Body of pancreas (tissue), 4 donors: ENCODE results near the gene MDM1. TPM values are rescaled to one million over a fixed set of nuclear protein-coding genes. Genes with fewer than 3 reads are reported as not detected.

Source experiments
- ATAC-seq: fragments of 150-250 bp; one replicate; pipeline ENCODE4 v1.9.1; 2016
- DNase-seq, 4 donors: peaks; one replicate each; pipeline ENCODE4 v3.0.0-alpha.2; 2019
- H3K27ac ChIP-seq, 4 donors: fragments of 200-600 bp; sonication (generic); 1 replicate in 3 of 4; 2 replicates in 1 of 4; pipeline versions ENCODE4 v1.5.1 to v1.6.1; 2016 to 2019; ENCODE audit warnings: mild to moderate bottlenecking in 1 of 4, mixed read lengths in 1 of 4, moderate library complexity in 1 of 4
- H3K27me3 ChIP-seq, 2 donors: fragments of 200-600 bp; sonication (generic); one replicate each; pipeline ENCODE4 v1.6.0; 2016; ENCODE audit warnings: mild to moderate bottlenecking in 1 of 2
- H3K36me3 ChIP-seq, 2 donors: fragments of 200-600 bp; sonication (generic); replicated peaks in 1 of 2; 2 replicates each; pipeline ENCODE4 v1.5.1; 2016; ENCODE audit warnings: low read depth in 2 of 2; ENCODE audit not compliant: insufficient read depth in 1 of 2
- H3K4me1 ChIP-seq: fragments of 200-600 bp; sonication (generic); one replicate; pipeline ENCODE4 v1.6.0; 2016
- H3K4me3 ChIP-seq, 2 donors: fragments of 200-600 bp; sonication (generic); 1 replicate in 1 of 2; 2 replicates in 1 of 2; pipeline ENCODE4 v1.5.1; 2016 to 2019
- H3K9me3 ChIP-seq, 3 donors: fragments of 200-600 bp; sonication (generic); 1 replicate in 2 of 3; 2 replicates in 1 of 3; pipeline ENCODE4 v1.5.1; 2016
- POLR2A ChIP-seq, 3 donors: fragments of 450-650 bp; IDR thresholded peaks; one replicate each; pipeline ENCODE4 v1.6.1; 2016; ENCODE audit warnings: antibody characterized with exemption in 3 of 3, mild to moderate bottlenecking in 2 of 3
- WGBS, 2 donors: methylation state at CpG; one replicate each; pipeline ENCODE4 v1.1.5; 2017; 5-methylcytosine and 5-hydroxymethylcytosine counted together
- intact Hi-C: fragments of 100-400 bp; cut with DNase I; formaldehyde crosslinking; loops from one replicate; pipeline ENCODE4 v1.15.1; 2023
- total RNA-seq, 2 donors: library from RNA; depleted of rRNA; stranded (reverse); fragments of >200 nt; gene quantifications; one replicate each; pipeline ENCODE4 v1.1.0, GENCODE V29; 2016
- TF ChIP-seq, protein P1 (sequence below), 7 experiments: fragments of 450-650 bp in 4 of 7; fragments of 200-600 bp in 3 of 7; sonication (generic) in 3 of 7; IDR thresholded peaks; one replicate each; pipeline ENCODE4 v1.5.1; 2016 to 2019; ENCODE audit warnings: antibody characterized with exemption in 7 of 7

Gene MDM1
- total RNA-seq, 2 donors from 2014 or later, result 6.0 to 10.9 TPM

- Histone ChIP-seq H3K4me1 (peaks cover 9% of the 10 kb centered on the region), H3K9me3 (no peaks in the 10 kb centered on the region), H3K27ac (no peak overlapping the region), H3K4me3 (no peak overlapping the region), H3K27me3 (no peaks in the 10 kb centered on the region), H3K36me3 (no peaks in the 10 kb centered on the region)
- DNase-seq (no peak), ATAC-seq (no peak)
- WGBS, 2 donors, result 86 to 92% methylated on average over 3 of the region's 3 CpGs
- intact Hi-C loops, result no loop called here
- TF ChIP-seq, protein P1, sequence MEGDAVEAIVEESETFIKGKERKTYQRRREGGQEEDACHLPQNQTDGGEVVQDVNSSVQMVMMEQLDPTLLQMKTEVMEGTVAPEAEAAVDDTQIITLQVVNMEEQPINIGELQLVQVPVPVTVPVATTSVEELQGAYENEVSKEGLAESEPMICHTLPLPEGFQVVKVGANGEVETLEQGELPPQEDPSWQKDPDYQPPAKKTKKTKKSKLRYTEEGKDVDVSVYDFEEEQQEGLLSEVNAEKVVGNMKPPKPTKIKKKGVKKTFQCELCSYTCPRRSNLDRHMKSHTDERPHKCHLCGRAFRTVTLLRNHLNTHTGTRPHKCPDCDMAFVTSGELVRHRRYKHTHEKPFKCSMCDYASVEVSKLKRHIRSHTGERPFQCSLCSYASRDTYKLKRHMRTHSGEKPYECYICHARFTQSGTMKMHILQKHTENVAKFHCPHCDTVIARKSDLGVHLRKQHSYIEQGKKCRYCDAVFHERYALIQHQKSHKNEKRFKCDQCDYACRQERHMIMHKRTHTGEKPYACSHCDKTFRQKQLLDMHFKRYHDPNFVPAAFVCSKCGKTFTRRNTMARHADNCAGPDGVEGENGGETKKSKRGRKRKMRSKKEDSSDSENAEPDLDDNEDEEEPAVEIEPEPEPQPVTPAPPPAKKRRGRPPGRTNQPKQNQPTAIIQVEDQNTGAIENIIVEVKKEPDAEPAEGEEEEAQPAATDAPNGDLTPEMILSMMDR (IDR thresholded peaks at IDR 0.05), result no peak
- no peak for TF ChIP-seq POLR2A (IDR thresholded peaks at IDR 0.05)
Measured at GRCh38 chr12:68327896-68328295, 4.3 kb downstream of the MDM1 start.

DNA sequence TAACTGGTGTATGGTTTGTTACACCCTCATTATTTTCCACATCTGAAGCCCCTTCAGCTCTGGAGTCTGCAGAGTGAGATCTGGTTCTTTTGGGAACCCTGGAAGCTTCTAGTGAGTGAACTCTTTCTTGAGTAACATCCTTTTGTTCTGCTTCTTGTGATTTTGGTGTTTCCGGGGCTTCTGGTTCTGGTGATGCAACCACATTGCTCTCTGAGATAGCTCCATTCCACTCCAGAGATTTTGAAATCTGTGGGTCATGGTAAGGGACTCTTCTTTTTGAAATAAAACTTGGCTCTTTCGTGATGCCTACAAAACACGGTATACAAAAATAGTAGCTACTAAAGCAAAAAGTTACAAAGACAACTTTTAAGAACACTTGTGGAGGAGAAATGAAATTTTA, 5.4 kb downstream of the MDM1 start:
- TF ChIP-seq POLR2A (IDR thresholded peaks at IDR 0.05), result no peak
- TF ChIP-seq, protein P1 (IDR thresholded peaks at IDR 0.05), result no peak
- intact Hi-C loops, result no loop called here
- 79 to 84% methylated on average over 3 of the region's 3 CpGs for WGBS, 2 donors
- Histone ChIP-seq H3K4me3 (no peak overlapping the region), H3K4me1 (peaks cover 9% of the 10 kb centered on the region), H3K27ac (no peak overlapping the region), H3K9me3 (no peaks in the 10 kb centered on the region), H3K27me3 (no peaks in the 10 kb centered on the region), H3K36me3 (peaks cover 0 to 1% of the 10 kb centered on the region in 2 donors)
- DNase-seq (peak in 1 of 4 donors; percentile 5), ATAC-seq (no peak)

GRCh38 chr12:68325966-68326365, 6.2 kb downstream of the MDM1 start:
- H3K9me3 ChIP-seq, result no peaks in the 10 kb centered on the region
- ATAC-seq, result no peak
- no peak overlapping the region for H3K4me3 ChIP-seq
- no peak for DNase-seq
- TF ChIP-seq POLR2A (IDR thresholded peaks at IDR 0.05), result no peak
- TF ChIP-seq, protein P1 (IDR thresholded peaks at IDR 0.05), result no peak
- 48 to 70% methylated on average over 1 of the region's 1 CpG for WGBS, 2 donors
- no peak overlapping the region for H3K27ac ChIP-seq
- peaks cover 0 to 1% of the 10 kb centered on the region in 2 donors for H3K36me3 ChIP-seq
- peaks cover 3% of the 10 kb centered on the region for H3K4me1 ChIP-seq
- H3K27me3 ChIP-seq, result no peaks in the 10 kb centered on the region
- intact Hi-C loops, result no loop called here

- Histone ChIP-seq H3K4me1 (no peaks in the 10 kb centered on the region), H3K27ac (no peak overlapping the region), H3K36me3 (peaks cover 0 to 1% of the 10 kb centered on the region in 2 donors), H3K9me3 (no peaks in the 10 kb centered on the region), H3K27me3 (no peaks in the 10 kb centered on the region), H3K4me3 (no peak overlapping the region)
- DNase-seq (no peak), ATAC-seq (no peak)
- WGBS, 2 donors, result 77 to 86% methylated on average over 3 of the region's 3 CpGs
- TF ChIP-seq, protein P1 (IDR thresholded peaks at IDR 0.05), result no peak
- no peak for TF ChIP-seq POLR2A (IDR thresholded peaks at IDR 0.05)
- intact Hi-C loops, result no loop called here
Measured at GRCh38 chr12:68324531-68324930, 7.6 kb downstream of the MDM1 start.

GRCh38 chr12:68321140-68321539, 11.0 kb downstream of the MDM1 start:
- no peak overlapping the region for H3K4me3 ChIP-seq
- H3K36me3 ChIP-seq, result peaks cover 0 to 1% of the 10 kb centered on the region in 2 donors
- H3K4me1 ChIP-seq, result no peaks in the 10 kb centered on the region
- no peaks in the 10 kb centered on the region for H3K27me3 ChIP-seq
- 31 to 39% methylated on average over 2 of the region's 2 CpGs for WGBS, 2 donors
- TF ChIP-seq POLR2A (IDR thresholded peaks at IDR 0.05), result no peak
- TF ChIP-seq, protein P1 (IDR thresholded peaks at IDR 0.05), result no peak
- H3K27ac ChIP-seq, result no peak overlapping the region
- H3K9me3 ChIP-seq, result no peaks in the 10 kb centered on the region
- peak; percentile 35 for ATAC-seq
- intact Hi-C loops, result no loop called here
- DNase-seq, result peak in 1 of 4 donors; percentile 21
